H7 (cell line): ENCODE data around the gene GPATCH8. TPM values are rescaled to one million over a fixed set of nuclear protein-coding genes. Genes with fewer than 3 reads are reported as not detected.

ENCODE experiments used
- DNase-seq: peaks from one replicate; pipeline ENCODE4 v3.0.0; 2012
- H3K27me3 ChIP-seq: 2 replicates; pipeline ENCODE4 v1.6.0; 2011; ENCODE audit warnings: mild to moderate bottlenecking, low read length; ENCODE audit not compliant: control insufficient read depth, insufficient read depth
- H3K36me3 ChIP-seq: replicated peaks from 2 replicates; pipeline ENCODE4 v1.5.1; 2011; ENCODE audit warnings: low read length; ENCODE audit not compliant: control insufficient read depth, insufficient read depth
- H3K4me3 ChIP-seq: 2 replicates; pipeline ENCODE4 v1.5.1; 2011; ENCODE audit warnings: low read depth, mild to moderate bottlenecking, control low read depth, low read length, moderate library complexity; ENCODE audit not compliant: insufficient read depth
- total RNA-seq: library from RNA; depleted of rRNA; stranded (reverse); fragments of >200 nt; shearing (Covaris generic); gene quantifications from 2 replicates; pipeline ENCODE4 v1.2.3, GENCODE V29; 2014

GPATCH8 gene
- total RNA-seq, 1 experiment from 2014 or later: 16.9 TPM

- Histone ChIP-seq H3K36me3 (no peaks in the 10 kb centered on the region), H3K4me3 (peak overlapping the region; percentile 68), H3K27me3 (peaks cover 37% of the 10 kb centered on the region)
- DNase-seq: peak; percentile 84
Measured at GRCh38 chr17:44384281-44384822, 118.9 kb downstream of the GPATCH8 start.

- no peak for DNase-seq
- Histone ChIP-seq H3K36me3 (no peaks in the 10 kb centered on the region), H3K27me3 (peaks cover 37% of the 10 kb centered on the region), H3K4me3 (no peak overlapping the region)
Measured at GRCh38 chr17:44383861-44384260, 119.3 kb downstream of the GPATCH8 start.

- H3K36me3 ChIP-seq: no peaks in the 10 kb centered on the region
- peaks cover 37% of the 10 kb centered on the region for H3K27me3 ChIP-seq
- DNase-seq: peak; percentile 56
- H3K4me3 ChIP-seq: no peak overlapping the region
Measured at GRCh38 chr17:44383363-44383762, 119.8 kb downstream of the GPATCH8 start.

- no peaks in the 10 kb centered on the region for H3K36me3 ChIP-seq
- no peak overlapping the region for H3K4me3 ChIP-seq
- no peak for DNase-seq
Measured at GRCh38 chr17:44382917-44383316, 120.3 kb downstream of the GPATCH8 start.

GRCh38 chr17:44381810-44382305, 121.3 kb downstream of the GPATCH8 start:
- peaks cover 35% of the 10 kb centered on the region for H3K27me3 ChIP-seq

More at GRCh38 chr17:44382917-44383316, 120.3 kb downstream of the GPATCH8 start:
- H3K27me3 ChIP-seq: peaks cover 37% of the 10 kb centered on the region

GRCh38 chr17:44380767-44381166, 122.4 kb downstream of the GPATCH8 start:
- no peaks in the 10 kb centered on the region for H3K36me3 ChIP-seq
- peak; percentile 58 for DNase-seq
- H3K4me3 ChIP-seq: no peak overlapping the region
- peaks cover 26% of the 10 kb centered on the region for H3K27me3 ChIP-seq

More at GRCh38 chr17:44381810-44382305, 121.3 kb downstream of the GPATCH8 start:
- no peaks in the 10 kb centered on the region for H3K36me3 ChIP-seq
- no peak overlapping the region for H3K4me3 ChIP-seq
- DNase-seq: no peak

- Histone ChIP-seq H3K36me3 (no peaks in the 10 kb centered on the region), H3K4me3 (no peak overlapping the region), H3K27me3 (peaks cover 20% of the 10 kb centered on the region)
- DNase-seq: peak; percentile 42
Measured at GRCh38 chr17:44379887-44380286, 123.3 kb downstream of the GPATCH8 start.

GRCh38 chr17:44378171-44378705, 125.0 kb downstream of the GPATCH8 start:
- Histone ChIP-seq H3K36me3 (no peaks in the 10 kb centered on the region), H3K27me3 (peaks cover 4% of the 10 kb centered on the region; the same call in 1 of the 2 replicates), H3K4me3 (no peak overlapping the region)
- peak; percentile 68 for DNase-seq

- Histone ChIP-seq H3K4me3 (no peak overlapping the region), H3K36me3 (no peaks in the 10 kb centered on the region), H3K27me3 (no peaks in the 10 kb centered on the region; the same call in 1 of the 2 replicates)
- no peak for DNase-seq
Measured at GRCh38 chr17:44376779-44377178, 126.4 kb downstream of the GPATCH8 start.

GRCh38 chr17:44376124-44376523, 127.1 kb downstream of the GPATCH8 start:
- Histone ChIP-seq H3K4me3 (no peak overlapping the region; the same call in 1 of the 2 replicates), H3K36me3 (no peaks in the 10 kb centered on the region), H3K27me3 (no peaks in the 10 kb centered on the region; the same call in 1 of the 2 replicates)
- DNase-seq: peak; percentile 94

- peak overlapping the region; percentile 16 for H3K4me3 ChIP-seq
- H3K36me3 ChIP-seq: no peaks in the 10 kb centered on the region
- H3K27me3 ChIP-seq: no peaks in the 10 kb centered on the region; the same call in 1 of the 2 replicates
- peak; percentile 86 for DNase-seq
Measured at GRCh38 chr17:44375196-44376017, 127.8 kb downstream of the GPATCH8 start.

GRCh38 chr17:44374306-44375195, 128.7 kb downstream of the GPATCH8 start:
- no peaks in the 10 kb centered on the region for H3K36me3 ChIP-seq
- H3K27me3 ChIP-seq: no peaks in the 10 kb centered on the region; the same call in 1 of the 2 replicates
- DNase-seq: peak; percentile 97
- H3K4me3 ChIP-seq: peak overlapping the region; percentile 26

GRCh38 chr17:44372036-44372435, 131.2 kb downstream of the GPATCH8 start:
- no peak overlapping the region for H3K4me3 ChIP-seq
- no peak for DNase-seq
- no peaks in the 10 kb centered on the region for H3K36me3 ChIP-seq
- peaks cover 2% of the 10 kb centered on the region; the same call in 1 of the 2 replicates for H3K27me3 ChIP-seq
